Heart right ventricle (tissue), 16 donors: ENCODE data around the gene SMG6. TPM values are rescaled to one million over a fixed set of nuclear protein-coding genes. Genes with fewer than 3 reads are reported as not detected.

Experiments
- ATAC-seq, 8 donors: fragments of 200-7000 bp; cut with Tn5 transposase; one replicate each; pipeline ENCODE4 v1.9.1; 2020; ENCODE audit warnings: mild to moderate bottlenecking in 8 of 8, moderate library complexity in 8 of 8, moderate number of reproducible peaks in 1 of 8
- DNase-seq, 2 donors: peaks; one replicate each; pipeline ENCODE4 v3.0.0-alpha.2; 2020
- H3K27ac ChIP-seq, 10 donors: fragments of 200-600 bp; sonication (generic) in 2 of 10; one replicate each; pipeline versions ENCODE4 v1.5.0 to v1.8.0; 2020 to 2022; ENCODE audit warnings: mild to moderate bottlenecking in 3 of 10
- H3K27me3 ChIP-seq, 7 donors: fragments of 200-600 bp; one replicate each; pipeline ENCODE4 v1.8.0; 2021 to 2022; ENCODE audit warnings: mild to moderate bottlenecking in 2 of 7
- H3K36me3 ChIP-seq, 9 donors: fragments of 200-600 bp; sonication (generic) in 1 of 9; one replicate each; pipeline versions ENCODE4 v1.5.0 to v1.8.0; 2020 to 2022; ENCODE audit warnings: mild to moderate bottlenecking in 2 of 9
- H3K4me1 ChIP-seq, 9 donors: fragments of 200-600 bp; sonication (generic) in 1 of 9; one replicate each; pipeline versions ENCODE4 v1.5.0 to v1.8.0; 2020 to 2022; ENCODE audit warnings: mild to moderate bottlenecking in 4 of 9
- H3K4me3 ChIP-seq, 10 donors: fragments of 200-600 bp; sonication (generic) in 2 of 10; one replicate each; pipeline versions ENCODE4 v1.5.0 to v1.8.0; 2020 to 2022; ENCODE audit warnings: mild to moderate bottlenecking in 7 of 10, moderate library complexity in 2 of 10
- H3K9me3 ChIP-seq, 11 donors: fragments of 200-600 bp in 10 of 11; sonication (generic) in 2 of 11; one replicate each; pipeline versions ENCODE4 v1.5.0 to v1.8.0; 2013 to 2022; ENCODE audit warnings: mild to moderate bottlenecking in 2 of 11, control low read depth in 1 of 11, moderate library complexity in 1 of 11
- WGBS, 2 donors: extraction: QIAGEN DNeasy Blood & Tissue Kit; methylation state at CpG; one replicate each; pipeline ENCODE4 v1.1.7; 2013; ENCODE audit warnings: inconsistent platforms in 1 of 2; 5-methylcytosine and 5-hydroxymethylcytosine counted together
- intact Hi-C, 10 donors: fragments of 100-400 bp; cut with DNase I; formaldehyde crosslinking; loops; one replicate each; pipeline versions ENCODE4 v1.11.1 to v1.14.2; 2022
- polyA plus RNA-seq, 2 donors: library from polyadenylated mRNA; stranded (reverse); fragments of 200-250 nt; gene quantifications; one replicate each; pipeline ENCODE4 v1.2.3, GENCODE V29; 2013
- total RNA-seq, 10 donors: library from RNA; stranded (reverse); fragmentation: NEBNext Ultra II Directional in 3 of 10; extraction: Animal tissue kit (Norgen Biotek cat#: 25700) in 3 of 10; gene quantifications; one replicate each; pipeline versions ENCODE4 v1.2.1 to v1.2.4, GENCODE V29; 2021 to 2023
- TF ChIP-seq, protein P1 (sequence below), 9 donors: fragments of 200-600 bp; sonication (generic) in 2 of 9; IDR thresholded peaks; one replicate each; pipeline versions ENCODE4 v1.5.0 to v1.8.0; 2021 to 2022; ENCODE audit warnings: antibody characterized with exemption in 9 of 9, mild to moderate bottlenecking in 5 of 9, moderate library complexity in 1 of 9
- donor health status: Arrhythmogenic right ventricular cardiomyopathy.
- donor health status: ischemic (EF 13 %, LVEDD 7.1; RV severe dilation, severe dysfunction).
- donor health status: healthy with polysubstance abuse.
- donor health status: DM: no; HTN: yes; CAD: no.
- donor health status: DM: no; HTN: no; CAD: no.
- donor health status: ischemic (EF 25% LVEDD 6.9; RV normal size, moderate dysfunction).
- donor health status: ischemic (EF 25% LVEDD 5.7; RV mildly dilated, moderate dysfunction).
- donor health status: healthy.
- donor health status: DM: yes; HTN: yes; CAD: no.
- donor health status: Ischemic cardiomyopathy.
- donor health status: ischemic (EF 35%, LVEDD 5.7; RV mildly dilated, moderate dysfunction).
- donor health status: nonischemic (EF 11% LVEDD 7.7; RV severe dilation, severe dysfunction).
- donor health status: DM: yes; HTN: yes; CAD: no.
- donor health status: PGD.
- donor health status: ischemic (EF 29% LVEDD 5.4; RV normal size, mild dysfunction).
- donor health status: nonischemic (EF 23%, LVEDD 6.1; RV moderate dilation, normal function).

SMG6 gene
- total and polyA plus RNA-seq, 12 donors = 13.6 to 28.1 (median 19.6) TPM

DNA sequence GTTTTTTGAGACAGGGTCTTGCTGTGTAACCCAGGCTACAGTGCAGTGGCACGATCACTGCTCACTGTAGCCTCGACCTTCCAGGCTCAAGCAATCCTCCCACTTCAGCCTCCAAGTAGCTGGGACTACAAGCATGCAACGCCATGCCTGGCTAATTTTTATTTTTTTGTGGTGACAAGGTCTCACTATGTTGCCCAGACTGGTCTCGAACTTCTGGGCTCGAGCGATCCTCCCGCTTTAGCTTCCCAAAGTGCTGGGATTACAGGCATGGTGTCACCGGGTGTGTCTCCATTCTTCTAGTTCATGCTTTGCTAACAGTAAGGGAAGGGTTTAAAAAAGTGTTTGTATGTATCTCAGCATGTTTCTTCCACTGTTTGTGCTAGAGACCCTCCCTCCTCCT lies 146.9 kb downstream of the SMG6 start:
- H3K36me3 ChIP-seq = peaks cover 0 to 53% (median 6%) of the 10 kb centered on the region in 9 donors

DNA sequence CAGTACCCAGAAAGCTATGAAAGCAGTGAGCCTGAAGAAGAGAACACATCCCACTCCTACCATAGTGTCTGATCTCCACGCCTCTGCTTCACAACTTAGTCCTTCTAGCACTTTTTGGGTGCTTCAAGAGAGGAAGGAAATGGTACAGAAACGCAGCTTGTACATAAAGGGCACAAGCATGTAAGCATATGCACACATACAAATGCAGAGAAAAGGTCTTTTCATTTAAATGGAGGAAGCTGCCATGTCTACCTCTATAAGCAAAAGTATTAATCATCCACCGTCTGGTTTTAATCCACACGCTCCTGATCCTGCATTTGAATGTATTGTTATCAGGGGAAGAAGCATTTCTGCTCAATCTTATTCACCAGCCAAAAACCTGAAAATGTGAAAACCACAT lies 148.0 kb downstream of the SMG6 start:
- peaks cover 0 to 52% (median 4%) of the 10 kb centered on the region in 9 donors for H3K36me3 ChIP-seq
- H3K27me3 ChIP-seq = no peaks in the 10 kb centered on the region
- peaks cover 0 to 36% (median 9%) of the 10 kb centered on the region in 9 donors for H3K4me1 ChIP-seq
- intact Hi-C loops = no loop called here
- ATAC-seq = no peak
- no peak for DNase-seq
- no peak overlapping the region for H3K27ac ChIP-seq
- WGBS, 2 donors = 86 to 87% methylated on average over 4 of the region's 4 CpGs
- H3K9me3 ChIP-seq = no peaks in the 10 kb centered on the region
- no peak overlapping the region for H3K4me3 ChIP-seq
- TF ChIP-seq, protein P1, sequence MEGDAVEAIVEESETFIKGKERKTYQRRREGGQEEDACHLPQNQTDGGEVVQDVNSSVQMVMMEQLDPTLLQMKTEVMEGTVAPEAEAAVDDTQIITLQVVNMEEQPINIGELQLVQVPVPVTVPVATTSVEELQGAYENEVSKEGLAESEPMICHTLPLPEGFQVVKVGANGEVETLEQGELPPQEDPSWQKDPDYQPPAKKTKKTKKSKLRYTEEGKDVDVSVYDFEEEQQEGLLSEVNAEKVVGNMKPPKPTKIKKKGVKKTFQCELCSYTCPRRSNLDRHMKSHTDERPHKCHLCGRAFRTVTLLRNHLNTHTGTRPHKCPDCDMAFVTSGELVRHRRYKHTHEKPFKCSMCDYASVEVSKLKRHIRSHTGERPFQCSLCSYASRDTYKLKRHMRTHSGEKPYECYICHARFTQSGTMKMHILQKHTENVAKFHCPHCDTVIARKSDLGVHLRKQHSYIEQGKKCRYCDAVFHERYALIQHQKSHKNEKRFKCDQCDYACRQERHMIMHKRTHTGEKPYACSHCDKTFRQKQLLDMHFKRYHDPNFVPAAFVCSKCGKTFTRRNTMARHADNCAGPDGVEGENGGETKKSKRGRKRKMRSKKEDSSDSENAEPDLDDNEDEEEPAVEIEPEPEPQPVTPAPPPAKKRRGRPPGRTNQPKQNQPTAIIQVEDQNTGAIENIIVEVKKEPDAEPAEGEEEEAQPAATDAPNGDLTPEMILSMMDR (IDR thresholded peaks at IDR 0.05) = no peak

More for the DNA sequence above, 146.9 kb downstream of the SMG6 start:
- no peak for ATAC-seq
- WGBS, 2 donors = 94 to 95% methylated on average over 8 of the region's 8 CpGs
- H3K4me3 ChIP-seq = no peak overlapping the region
- H3K27me3 ChIP-seq = no peaks in the 10 kb centered on the region
- peak overlapping the region in 2 of 10 donors; percentile 57 to 79 for H3K27ac ChIP-seq
- TF ChIP-seq, protein P1 (IDR thresholded peaks at IDR 0.05) = no peak
- no peaks in the 10 kb centered on the region for H3K9me3 ChIP-seq
- intact Hi-C loops = no loop called here
- peaks cover 0 to 36% (median 9%) of the 10 kb centered on the region in 9 donors for H3K4me1 ChIP-seq
- no peak for DNase-seq

DNA sequence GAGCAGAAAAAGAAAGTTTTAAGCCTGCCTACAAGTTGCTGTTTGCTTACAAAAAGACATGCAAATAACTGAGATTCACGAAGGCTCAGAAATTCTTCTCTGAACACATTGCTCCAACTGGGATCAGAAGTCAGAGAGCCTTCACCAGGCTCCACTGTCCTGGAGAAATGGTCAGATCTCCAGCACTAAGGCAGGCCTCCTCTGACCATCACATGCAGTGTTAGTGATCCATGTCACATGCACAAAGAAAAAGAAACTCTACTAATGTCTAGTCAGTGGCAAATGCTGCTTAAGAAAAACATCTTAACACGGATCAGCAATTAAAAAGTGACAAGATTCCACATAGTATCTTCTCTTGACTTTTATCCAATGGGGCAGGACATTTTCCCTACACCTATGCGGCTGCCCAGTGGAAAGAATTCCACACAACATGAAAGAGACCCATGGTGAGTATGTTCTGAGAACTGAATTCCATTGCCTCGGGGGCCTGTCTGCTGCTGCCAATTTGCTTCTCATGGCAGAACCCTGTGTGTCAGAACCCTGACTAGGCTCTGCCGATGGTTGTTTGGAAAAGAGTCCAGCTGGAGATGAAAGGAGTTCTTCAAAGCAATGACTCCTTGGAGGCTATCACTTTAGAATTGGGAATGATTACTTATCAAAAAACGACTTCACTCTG lies 152.1 kb downstream of the SMG6 start:
- Histone ChIP-seq H3K36me3 (peaks cover 0 to 76% (median 4%) of the 10 kb centered on the region in 9 donors), H3K27me3 (no peaks in the 10 kb centered on the region), H3K4me1 (peaks cover 0 to 7% (median 0%) of the 10 kb centered on the region in 9 donors), H3K4me3 (no peak overlapping the region), H3K9me3 (no peaks in the 10 kb centered on the region), H3K27ac (no peak overlapping the region)
- no peak for ATAC-seq
- 70 to 71% methylated on average over 6 of the region's 6 CpGs for WGBS, 2 donors
- no peak for DNase-seq
- TF ChIP-seq, protein P1 (IDR thresholded peaks at IDR 0.05) = no peak
- intact Hi-C loops = no loop called here

DNA sequence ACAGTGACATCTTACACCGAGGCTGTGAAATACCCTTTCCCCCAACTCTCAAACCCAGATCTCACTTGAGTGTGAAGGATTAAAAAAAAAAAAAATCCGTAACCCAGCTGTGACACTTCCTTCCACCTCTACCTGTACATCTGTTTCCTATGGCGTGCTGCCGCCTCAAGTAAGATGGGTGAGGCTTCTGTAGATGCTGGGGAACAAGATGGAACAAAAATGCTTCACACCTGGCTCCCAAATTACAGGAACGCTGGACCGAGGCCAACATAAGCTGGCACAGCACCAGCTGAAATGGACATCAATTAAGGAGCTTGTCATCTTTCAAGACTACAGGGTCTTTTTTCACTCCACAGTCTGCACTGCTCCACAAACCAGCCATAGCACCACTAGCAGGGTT lies 152.8 kb downstream of the SMG6 start:
- Histone ChIP-seq H3K27ac (no peak overlapping the region), H3K4me3 (no peak overlapping the region), H3K9me3 (no peaks in the 10 kb centered on the region), H3K27me3 (no peaks in the 10 kb centered on the region), H3K36me3 (peaks cover 0 to 69% (median 4%) of the 10 kb centered on the region in 9 donors), H3K4me1 (peaks cover 0 to 7% (median 0%) of the 10 kb centered on the region in 9 donors)
- intact Hi-C loops = no loop called here
- DNase-seq = no peak
- whole genome bisulfite sequencing, 2 donors = 68 to 74% methylated on average over 6 of the region's 6 CpGs
- TF ChIP-seq, protein P1 (IDR thresholded peaks at IDR 0.05) = no peak
- ATAC-seq = no peak
